Neural cell (in vitro differentiated cells): ENCODE data around the gene EML6. TPM values are rescaled to one million over a fixed set of nuclear protein-coding genes. Genes with fewer than 3 reads are reported as not detected.

Experiments
- H2AFZ ChIP-seq: fragments of 200-600, 300-800 bp; sonication (generic), shearing (Covaris generic); 2 replicates; pipeline ENCODE4 v1.6.0; 2014; ENCODE audit warnings: low read depth, mild to moderate bottlenecking, antibody characterized with exemption, low read length, moderate library complexity
- H3F3A ChIP-seq: fragments of 200-600 bp; shearing (Covaris generic); 2 replicates; pipeline ENCODE4 v1.6.1; 2016; ENCODE audit warnings: mild to moderate bottlenecking, moderate library complexity, mixed read lengths, antibody characterized with exemption, low read length; ENCODE audit not compliant: insufficient read depth, poor library complexity, severe bottlenecking
- H3K27ac ChIP-seq: fragments of 200-600, 300-800 bp; sonication (generic), shearing (Covaris generic); 2 replicates; pipeline ENCODE4 v1.5.1; 2014; ENCODE audit warnings: mild to moderate bottlenecking, low read length, moderate library complexity
- H3K27me3 ChIP-seq: fragments of 300-800, 200-600 bp; sonication (generic), shearing (Covaris generic); 2 replicates; pipeline ENCODE4 v1.6.0; 2014; ENCODE audit warnings: mild to moderate bottlenecking, low read depth, low read length, moderate library complexity; ENCODE audit not compliant: insufficient read depth
- H3K36me3 ChIP-seq: fragments of 300-800, 200-600 bp; sonication (generic), shearing (Covaris generic); 2 replicates; pipeline ENCODE4 v1.5.1; 2014; ENCODE audit warnings: mild to moderate bottlenecking, antibody characterized with exemption, low read length, moderate library complexity; ENCODE audit not compliant: insufficient read depth
- H3K4me2 ChIP-seq: fragments of 300-800, 200-600 bp; sonication (generic), shearing (Covaris generic); 2 replicates; pipeline ENCODE4 v1.6.0; 2014; ENCODE audit warnings: mild to moderate bottlenecking, low read length
- H3K4me3 ChIP-seq: fragments of 300-800, 200-600 bp; sonication (generic), shearing (Covaris generic); 2 replicates; pipeline ENCODE4 v1.5.1; 2014; ENCODE audit warnings: mild to moderate bottlenecking, low read length, moderate library complexity
- H3K79me2 ChIP-seq: fragments of 200-600 bp; shearing (Covaris generic); replicated peaks from 2 replicates; pipeline ENCODE4 v1.6.0; 2014; ENCODE audit warnings: mild to moderate bottlenecking, low read length, moderate library complexity; ENCODE audit not compliant: insufficient read depth
- H3K9ac ChIP-seq: fragments of 300-800, 200-600 bp; sonication (generic), shearing (Covaris generic); 2 replicates; pipeline ENCODE4 v1.6.1; 2016; ENCODE audit warnings: mild to moderate bottlenecking, low read length, mixed read lengths
- H3K9me2 ChIP-seq: fragments of 200-600 bp; shearing (Covaris generic); 2 replicates; pipeline ENCODE4 v1.6.1; 2016; ENCODE audit warnings: mild to moderate bottlenecking, low read length, mixed read lengths; ENCODE audit not compliant: insufficient read depth
- H3K9me3 ChIP-seq: fragments of 200-600, 300-800 bp; sonication (generic), shearing (Covaris generic); 2 replicates; pipeline ENCODE4 v1.6.1; 2016; ENCODE audit warnings: mild to moderate bottlenecking, mixed run types, low read length, moderate library complexity, mixed read lengths
- H4K20me1 ChIP-seq: fragments of 200-600 bp; shearing (Covaris generic); 2 replicates; pipeline ENCODE4 v1.6.1; 2016; ENCODE audit warnings: mild to moderate bottlenecking, mixed run types; ENCODE audit not compliant: insufficient read depth
- EP300 ChIP-seq: fragments of 450-650 bp; conservative IDR thresholded peaks from 2 replicates; pipeline ENCODE4 v1.6.1; 2014; ENCODE audit warnings: antibody characterized with exemption, mild to moderate bottlenecking, moderate library complexity; ENCODE audit not compliant: poor library complexity, severe bottlenecking
- EZH2 ChIP-seq: fragments of 200-600, 300-800 bp; shearing (Covaris generic), sonication (generic); IDR thresholded peaks from 2 replicates; pipeline ENCODE4 v1.6.1; 2014; ENCODE audit warnings: antibody characterized with exemption, low read length, borderline replicate concordance, mild to moderate bottlenecking; ENCODE audit not compliant: insufficient read depth, poor library complexity, severe bottlenecking
- MXI1 ChIP-seq: fragments of 450-650 bp; conservative IDR thresholded peaks from 2 replicates; pipeline ENCODE4 v1.6.1; 2014; ENCODE audit warnings: antibody characterized with exemption, mild to moderate bottlenecking; ENCODE audit not compliant: poor library complexity, severe bottlenecking
- POLR2AphosphoS5 ChIP-seq: IDR thresholded peaks from 2 replicates; pipeline ENCODE4 v1.6.1; 2012
- RAD21 ChIP-seq: fragments of 450-650 bp; conservative IDR thresholded peaks from 2 replicates; pipeline ENCODE4 v1.6.1; 2014; ENCODE audit warnings: antibody characterized with exemption, mild to moderate bottlenecking, moderate library complexity
- SMC3 ChIP-seq: fragments of 450-650 bp; conservative IDR thresholded peaks from 2 replicates; pipeline ENCODE4 v1.6.1; 2014; ENCODE audit warnings: antibody characterized with exemption, mild to moderate bottlenecking, moderate library complexity; ENCODE audit not compliant: poor library complexity
- TAF1 ChIP-seq: IDR thresholded peaks from 2 replicates; pipeline ENCODE4 v1.6.1; 2012; ENCODE audit warnings: low read depth
- polyA plus RNA-seq: library from polyadenylated mRNA; depleted of rRNA; stranded (reverse); fragments of >200 nt; gene quantifications from 2 replicates; pipeline ENCODE4 v1.2.3, GENCODE V29; 2014
- TF ChIP-seq, protein P1 (sequence below): IDR thresholded peaks from 2 replicates; pipeline ENCODE4 v1.6.1; 2012; ENCODE audit warnings: borderline replicate concordance
- TF ChIP-seq, protein P2 (sequence below): fragments of 450-650 bp; IDR thresholded peaks from 2 replicates; pipeline ENCODE4 v1.5.1; 2014; ENCODE audit warnings: antibody characterized with exemption, mild to moderate bottlenecking, moderate library complexity; ENCODE audit not compliant: poor library complexity, severe bottlenecking

EML6 gene
- polyA plus RNA-seq, 1 donor from 2014 or later: 13.4 TPM

DNA sequence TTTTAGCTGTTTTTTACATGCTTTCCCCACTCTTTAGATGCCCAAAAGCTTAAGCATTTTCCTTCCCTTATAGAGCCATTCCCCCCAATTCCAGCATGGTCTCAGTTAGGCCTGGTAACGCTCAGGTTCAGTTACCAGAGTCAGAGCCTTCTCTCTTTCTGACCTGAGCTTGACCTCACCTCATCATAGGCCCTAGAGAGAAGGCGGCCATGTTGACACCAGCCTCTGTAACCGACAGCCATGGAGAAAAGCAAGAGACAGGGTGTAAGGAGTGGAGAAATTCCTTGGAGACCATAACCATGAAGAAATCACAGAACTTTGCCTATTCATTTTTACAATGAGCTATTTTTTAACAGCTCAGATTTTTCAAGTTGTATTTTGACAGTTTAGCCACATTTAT lies 227.3 kb downstream of the EML6 start:
- H3K9ac ChIP-seq: no peak overlapping the region
- no peaks in the 10 kb centered on the region for H3K9me3 ChIP-seq
- H3K27ac ChIP-seq: no peak overlapping the region
- no peak overlapping the region for H2AFZ ChIP-seq
- H3K9me2 ChIP-seq: no peaks in the 10 kb centered on the region
- TF ChIP-seq MXI1 (no peak), SMC3 (no peak), RAD21 (no peak), EZH2 (no peak), POLR2AphosphoS5 (no peak), EP300 (no peak), TAF1 (no peak)
- TF ChIP-seq, protein P1, sequence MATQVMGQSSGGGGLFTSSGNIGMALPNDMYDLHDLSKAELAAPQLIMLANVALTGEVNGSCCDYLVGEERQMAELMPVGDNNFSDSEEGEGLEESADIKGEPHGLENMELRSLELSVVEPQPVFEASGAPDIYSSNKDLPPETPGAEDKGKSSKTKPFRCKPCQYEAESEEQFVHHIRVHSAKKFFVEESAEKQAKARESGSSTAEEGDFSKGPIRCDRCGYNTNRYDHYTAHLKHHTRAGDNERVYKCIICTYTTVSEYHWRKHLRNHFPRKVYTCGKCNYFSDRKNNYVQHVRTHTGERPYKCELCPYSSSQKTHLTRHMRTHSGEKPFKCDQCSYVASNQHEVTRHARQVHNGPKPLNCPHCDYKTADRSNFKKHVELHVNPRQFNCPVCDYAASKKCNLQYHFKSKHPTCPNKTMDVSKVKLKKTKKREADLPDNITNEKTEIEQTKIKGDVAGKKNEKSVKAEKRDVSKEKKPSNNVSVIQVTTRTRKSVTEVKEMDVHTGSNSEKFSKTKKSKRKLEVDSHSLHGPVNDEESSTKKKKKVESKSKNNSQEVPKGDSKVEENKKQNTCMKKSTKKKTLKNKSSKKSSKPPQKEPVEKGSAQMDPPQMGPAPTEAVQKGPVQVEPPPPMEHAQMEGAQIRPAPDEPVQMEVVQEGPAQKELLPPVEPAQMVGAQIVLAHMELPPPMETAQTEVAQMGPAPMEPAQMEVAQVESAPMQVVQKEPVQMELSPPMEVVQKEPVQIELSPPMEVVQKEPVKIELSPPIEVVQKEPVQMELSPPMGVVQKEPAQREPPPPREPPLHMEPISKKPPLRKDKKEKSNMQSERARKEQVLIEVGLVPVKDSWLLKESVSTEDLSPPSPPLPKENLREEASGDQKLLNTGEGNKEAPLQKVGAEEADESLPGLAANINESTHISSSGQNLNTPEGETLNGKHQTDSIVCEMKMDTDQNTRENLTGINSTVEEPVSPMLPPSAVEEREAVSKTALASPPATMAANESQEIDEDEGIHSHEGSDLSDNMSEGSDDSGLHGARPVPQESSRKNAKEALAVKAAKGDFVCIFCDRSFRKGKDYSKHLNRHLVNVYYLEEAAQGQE: no peak
- TF ChIP-seq, protein P2, sequence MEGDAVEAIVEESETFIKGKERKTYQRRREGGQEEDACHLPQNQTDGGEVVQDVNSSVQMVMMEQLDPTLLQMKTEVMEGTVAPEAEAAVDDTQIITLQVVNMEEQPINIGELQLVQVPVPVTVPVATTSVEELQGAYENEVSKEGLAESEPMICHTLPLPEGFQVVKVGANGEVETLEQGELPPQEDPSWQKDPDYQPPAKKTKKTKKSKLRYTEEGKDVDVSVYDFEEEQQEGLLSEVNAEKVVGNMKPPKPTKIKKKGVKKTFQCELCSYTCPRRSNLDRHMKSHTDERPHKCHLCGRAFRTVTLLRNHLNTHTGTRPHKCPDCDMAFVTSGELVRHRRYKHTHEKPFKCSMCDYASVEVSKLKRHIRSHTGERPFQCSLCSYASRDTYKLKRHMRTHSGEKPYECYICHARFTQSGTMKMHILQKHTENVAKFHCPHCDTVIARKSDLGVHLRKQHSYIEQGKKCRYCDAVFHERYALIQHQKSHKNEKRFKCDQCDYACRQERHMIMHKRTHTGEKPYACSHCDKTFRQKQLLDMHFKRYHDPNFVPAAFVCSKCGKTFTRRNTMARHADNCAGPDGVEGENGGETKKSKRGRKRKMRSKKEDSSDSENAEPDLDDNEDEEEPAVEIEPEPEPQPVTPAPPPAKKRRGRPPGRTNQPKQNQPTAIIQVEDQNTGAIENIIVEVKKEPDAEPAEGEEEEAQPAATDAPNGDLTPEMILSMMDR: no peak
- H4K20me1 ChIP-seq: no peaks in the 10 kb centered on the region
- no peaks in the 10 kb centered on the region for H3F3A ChIP-seq
- no peaks in the 10 kb centered on the region for H3K36me3 ChIP-seq
- no peaks in the 10 kb centered on the region for H3K27me3 ChIP-seq
- no peak overlapping the region for H3K4me2 ChIP-seq
- H3K4me3 ChIP-seq: no peak overlapping the region
- H3K79me2 ChIP-seq: no peaks in the 10 kb centered on the region

DNA sequence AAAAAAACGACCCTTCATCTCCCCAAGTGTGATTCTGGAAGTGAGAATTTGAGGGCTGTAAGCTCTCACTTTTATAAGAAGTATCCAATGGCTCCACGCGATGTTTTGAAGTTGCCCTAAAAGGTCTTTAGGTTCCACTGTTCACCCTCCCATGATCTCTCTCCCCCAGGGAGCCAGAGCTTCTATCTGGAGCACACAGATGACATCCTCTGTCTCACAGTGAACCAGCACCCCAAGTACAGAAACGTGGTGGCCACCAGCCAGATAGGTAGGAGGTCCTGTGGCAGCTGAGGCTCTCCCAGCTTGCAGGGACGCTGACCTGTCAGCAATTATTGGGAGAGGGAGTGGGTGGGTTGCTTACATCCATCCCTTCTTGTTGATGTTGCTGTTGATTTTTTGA lies 229.0 kb downstream of the EML6 start:
- H3K4me3 ChIP-seq: no peak overlapping the region
- no peak overlapping the region for H3K27ac ChIP-seq
- H3K36me3 ChIP-seq: no peaks in the 10 kb centered on the region
- no peak overlapping the region for H3K4me2 ChIP-seq
- TF ChIP-seq, protein P1: no peak
- TF ChIP-seq TAF1: no peak
- no peak for TF ChIP-seq MXI1
- H2AFZ ChIP-seq: no peak overlapping the region
- no peaks in the 10 kb centered on the region for H3K9me2 ChIP-seq
- no peaks in the 10 kb centered on the region for H3K79me2 ChIP-seq
- H3K9ac ChIP-seq: no peak overlapping the region
- H3F3A ChIP-seq: no peaks in the 10 kb centered on the region
- no peaks in the 10 kb centered on the region for H3K27me3 ChIP-seq
- H3K9me3 ChIP-seq: no peaks in the 10 kb centered on the region
- no peaks in the 10 kb centered on the region for H4K20me1 ChIP-seq
